NCI-H128 (cell line): ENCODE measurements around the gene UEVLD.

Experiments used
- DNase-seq: peaks from one replicate; lab custom pipeline; 2025; ENCODE audit not compliant: unreplicated experiment; lab: John Stamatoyannopoulos, UW

The UEVLD gene

DNA sequence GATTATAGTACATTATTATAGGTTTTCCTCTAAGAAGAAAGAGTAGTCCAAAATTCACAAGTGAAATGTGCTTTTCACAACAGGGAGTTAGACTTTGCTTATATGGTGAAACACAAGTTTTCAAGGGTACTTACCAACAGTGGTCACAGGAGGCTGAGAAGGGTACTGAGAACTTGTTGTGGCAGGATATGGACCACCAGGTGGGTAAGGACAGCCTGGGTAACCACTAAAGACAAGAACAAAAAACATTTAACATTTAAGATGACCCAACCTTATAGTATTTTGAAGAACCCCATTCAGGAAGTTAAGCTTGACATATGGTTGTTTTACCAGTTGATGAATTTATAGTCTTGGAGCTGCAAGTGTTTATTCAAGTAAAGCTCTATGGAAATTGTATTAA, 86.2 kb downstream of the UEVLD start:
- DNase-seq: no peak

DNA sequence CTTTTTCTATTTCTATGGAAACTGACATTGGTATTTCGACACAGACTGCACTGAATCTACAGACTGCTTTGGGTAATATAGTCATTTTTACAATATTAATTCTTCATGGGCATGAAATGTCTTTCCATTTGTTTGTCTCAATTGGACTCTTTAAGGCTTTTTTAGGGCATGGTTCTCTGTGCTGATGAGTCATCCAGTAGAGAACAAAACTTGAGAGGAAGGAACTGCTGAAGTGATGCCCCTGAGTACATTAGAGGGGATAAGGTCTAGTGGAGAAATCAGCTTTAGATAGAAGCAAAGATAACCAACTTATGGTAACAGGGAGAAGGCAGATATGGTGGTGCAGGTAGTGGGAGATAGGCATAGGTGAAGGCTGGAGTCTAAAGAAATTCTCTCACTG, 86.9 kb downstream of the UEVLD start:
- no peak for DNase-seq

DNA sequence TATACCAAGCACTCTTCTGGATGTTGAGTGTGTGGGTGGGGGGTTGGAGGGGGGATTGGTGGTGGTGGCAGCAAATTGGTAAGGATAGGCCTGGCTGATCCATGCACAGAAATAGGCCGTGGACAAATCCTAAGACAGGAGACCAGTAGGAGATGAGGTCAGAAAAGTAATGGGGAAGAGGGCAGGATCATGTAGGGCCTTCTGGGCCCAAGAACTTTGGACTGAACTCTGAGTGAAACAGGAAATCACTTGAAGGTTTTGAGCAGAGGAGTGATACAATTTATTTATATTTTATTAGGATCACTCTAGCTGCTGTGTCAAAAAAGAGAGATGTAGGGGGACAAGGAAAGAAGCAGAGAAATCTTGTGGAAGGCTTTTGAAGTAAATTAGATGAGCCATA, 90.5 kb downstream of the UEVLD start:
- DNase-seq: no peak

DNA sequence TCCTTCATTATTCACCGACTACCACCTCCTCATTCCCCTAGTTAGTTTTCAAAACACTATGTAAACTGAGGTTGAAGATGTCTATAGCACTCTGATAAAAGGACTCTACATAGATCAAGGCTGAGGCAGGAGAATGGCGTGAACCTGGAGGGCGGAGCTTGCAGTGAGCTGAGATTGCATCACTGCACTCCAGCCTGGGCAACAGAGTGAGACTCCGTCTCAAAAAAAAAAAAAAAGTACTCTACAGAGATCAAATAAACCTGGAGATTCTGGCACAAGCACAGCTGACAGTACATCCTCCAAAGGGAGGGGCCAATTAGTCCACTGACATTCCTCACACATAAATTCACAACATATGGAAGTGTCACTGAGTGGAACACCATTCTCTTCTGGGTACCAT, 92.8 kb downstream of the UEVLD start:
- no peak for DNase-seq

DNA sequence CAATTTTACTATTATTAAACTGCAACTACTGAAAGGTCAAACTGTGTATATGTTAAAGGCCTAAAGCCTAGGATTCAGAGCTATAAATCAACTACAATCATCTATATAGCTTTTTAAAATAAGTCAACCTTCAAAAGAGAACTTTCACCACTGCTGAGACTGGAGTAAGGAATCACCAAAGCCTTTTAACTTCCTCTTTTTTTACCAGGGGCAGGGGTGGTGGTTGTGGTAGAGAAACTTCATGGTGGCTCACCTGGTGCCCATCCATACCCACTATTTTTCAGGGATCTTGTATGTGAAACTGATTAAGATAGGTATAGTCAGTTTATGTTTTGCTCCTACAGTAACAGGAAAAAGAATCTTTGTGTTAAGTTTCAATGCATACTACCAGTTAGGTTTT, 93.3 kb downstream of the UEVLD start:
- DNase-seq: no peak

DNA sequence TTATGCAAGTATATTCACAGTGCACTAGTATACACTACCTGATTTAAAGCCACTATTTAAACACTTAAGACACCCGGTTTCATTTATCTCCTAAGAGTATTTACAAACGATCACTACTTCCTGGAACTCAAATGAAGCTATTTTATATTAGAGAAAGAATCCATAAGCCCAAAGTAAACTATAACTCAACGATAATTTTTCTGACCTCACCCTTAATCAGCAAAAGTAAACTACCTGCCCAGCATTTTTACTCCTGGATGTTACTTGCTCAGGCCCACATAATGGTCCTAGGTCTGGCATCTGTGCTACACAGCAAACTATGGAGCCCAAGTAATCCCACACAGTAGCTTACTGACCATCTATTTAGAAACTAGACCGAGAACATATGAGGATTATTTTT, 95.2 kb downstream of the UEVLD start:
- DNase-seq: no peak

DNA sequence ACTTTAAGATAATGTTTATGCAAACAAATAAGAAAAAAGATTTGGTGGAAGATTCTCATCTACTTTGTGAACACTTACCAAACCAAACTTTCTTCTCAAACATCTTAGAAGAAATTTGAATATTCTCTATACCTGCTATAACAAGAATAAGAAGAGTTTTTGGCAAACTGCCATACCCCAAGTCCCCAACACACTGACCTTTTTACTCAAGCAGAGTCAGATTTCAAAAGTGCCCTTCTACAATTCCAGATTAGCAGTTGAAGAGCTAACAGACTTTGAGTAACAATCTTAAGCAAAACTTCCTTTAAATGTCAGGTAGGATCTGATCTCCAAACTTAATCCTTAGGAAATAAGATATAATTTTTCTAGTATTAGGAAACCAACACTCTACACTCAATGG, 95.6 kb downstream of the UEVLD start:
- DNase-seq: no peak

DNA sequence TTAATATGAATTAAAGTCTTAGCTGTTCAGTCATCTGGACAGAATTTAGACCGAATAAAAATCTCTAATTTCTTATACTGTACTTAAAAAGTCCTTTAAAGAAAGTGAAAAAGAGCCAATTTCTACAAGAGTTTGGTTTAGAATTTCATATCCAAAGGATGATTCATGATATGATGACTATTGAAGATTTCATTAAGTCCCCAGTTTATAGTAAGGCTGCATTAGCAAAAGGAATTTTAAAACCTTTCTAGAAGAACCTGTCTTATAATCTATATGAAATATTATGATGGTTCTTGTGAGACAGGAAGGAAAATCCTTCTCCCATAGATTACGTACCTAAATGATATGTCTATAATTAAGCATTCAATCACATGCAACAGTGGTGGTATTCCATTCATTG, 96.6 kb downstream of the UEVLD start:
- DNase-seq: no peak

DNA sequence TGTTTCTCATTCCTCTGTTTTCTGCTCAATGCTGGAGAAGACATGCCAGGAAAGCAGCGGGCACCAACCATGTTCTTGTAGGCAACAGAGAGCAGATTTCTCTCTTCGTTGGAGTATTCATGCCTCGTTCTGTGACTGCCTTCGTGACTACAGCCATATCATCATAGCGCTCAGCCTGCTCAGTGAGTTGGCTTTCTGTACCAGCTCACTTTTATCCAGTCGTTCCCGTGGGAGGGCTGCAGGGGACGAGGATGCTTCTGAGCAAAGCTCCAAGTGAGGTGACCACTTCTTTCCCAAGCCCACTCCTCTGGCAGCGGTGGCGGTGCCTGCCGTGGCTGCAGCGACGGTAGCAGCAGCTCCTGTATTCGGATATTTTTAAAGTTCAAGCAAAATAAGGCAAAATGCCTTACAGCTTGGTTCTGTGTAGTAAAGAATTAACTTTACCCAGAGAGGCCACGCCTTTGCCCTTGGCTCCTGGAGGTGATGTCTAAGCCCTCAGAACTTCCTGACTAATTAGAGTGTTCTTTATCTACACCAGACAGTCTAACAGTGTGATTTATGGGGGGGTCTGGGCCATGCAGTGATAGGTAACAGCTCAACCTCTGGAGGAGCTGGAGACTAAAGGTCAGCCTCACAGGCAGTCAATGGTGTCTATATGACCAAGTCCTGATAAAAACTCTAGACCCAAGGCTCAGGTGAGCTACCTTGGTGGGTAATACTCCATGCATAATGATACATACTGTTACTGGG, 97.6 kb downstream of the UEVLD start:
- no peak for DNase-seq

DNA sequence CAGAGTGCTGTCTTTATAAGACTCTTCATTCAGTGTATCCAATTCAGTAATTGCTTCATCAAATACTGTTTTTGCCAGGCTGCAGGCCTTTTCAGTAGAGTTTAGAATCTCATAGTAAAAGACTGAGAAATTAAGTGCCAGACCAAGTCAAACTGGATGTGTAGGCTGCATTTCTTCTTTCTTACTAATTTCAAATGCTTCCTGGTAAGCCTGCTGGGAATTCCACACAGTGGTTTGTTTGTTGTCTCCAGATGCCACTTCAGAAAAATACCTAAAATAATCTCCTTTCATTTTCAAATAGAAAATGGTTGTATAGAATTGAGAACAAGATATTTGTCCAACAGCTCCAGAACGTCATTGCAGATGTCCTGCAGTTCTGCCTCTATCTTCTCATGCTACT, 98.2 kb downstream of the UEVLD start:
- no peak for DNase-seq

DNA sequence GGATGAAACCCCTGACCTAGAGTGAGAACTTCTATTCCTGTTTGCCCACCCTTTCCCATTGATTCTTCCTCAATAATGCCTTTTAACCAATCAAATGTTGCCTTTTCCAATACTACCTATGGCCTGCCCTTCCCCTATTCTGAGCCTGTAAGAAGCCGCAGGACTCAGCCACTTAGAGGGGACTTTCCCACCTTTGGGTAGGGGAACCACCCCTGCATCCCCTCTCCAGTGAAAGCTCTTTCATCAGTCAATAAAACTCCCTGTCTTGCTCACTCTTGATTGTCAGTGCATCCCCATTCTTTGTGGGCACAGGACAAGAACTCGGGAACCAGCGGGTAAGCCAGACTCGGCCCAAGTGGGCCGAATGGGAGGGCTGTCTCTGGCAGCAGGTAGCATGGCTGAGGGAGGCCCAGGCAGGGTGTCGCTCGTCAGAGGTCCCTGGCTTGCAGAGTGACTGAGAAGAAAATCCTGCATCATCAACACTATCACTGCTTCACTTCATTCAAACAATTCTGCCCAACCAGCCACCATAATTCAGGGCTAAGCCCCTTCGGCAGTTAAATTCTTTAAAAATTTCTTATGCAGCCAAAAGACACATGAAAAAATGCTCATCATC, 102.5 kb downstream of the UEVLD start:
- DNase-seq: no peak
